Gastrocnemius medialis (tissue), 4 donors: ENCODE measurements around the gene PRPF40A.

Source experiments
- POLR2A ChIP-seq, 2 donors: fragments of 450-650 bp; IDR thresholded peaks; one replicate each; pipeline ENCODE4 v1.6.1; 2017; ENCODE audit warnings: antibody characterized with exemption in 2 of 2, mild to moderate bottlenecking in 2 of 2, moderate library complexity in 2 of 2
- TF ChIP-seq, protein P1 (sequence below), 5 experiments: fragments of 450-650 bp in 3 of 5; fragments of 200-600 bp in 2 of 5; sonication (generic) in 2 of 5; IDR thresholded peaks in 4 of 5; conservative IDR thresholded peaks in 1 of 5; 1 replicate in 4 of 5; 2 replicates in 1 of 5; pipeline ENCODE4 v1.5.1; 2016 to 2019; ENCODE audit warnings: antibody characterized with exemption in 5 of 5, mild to moderate bottlenecking in 3 of 5, moderate library complexity in 3 of 5

DNA sequence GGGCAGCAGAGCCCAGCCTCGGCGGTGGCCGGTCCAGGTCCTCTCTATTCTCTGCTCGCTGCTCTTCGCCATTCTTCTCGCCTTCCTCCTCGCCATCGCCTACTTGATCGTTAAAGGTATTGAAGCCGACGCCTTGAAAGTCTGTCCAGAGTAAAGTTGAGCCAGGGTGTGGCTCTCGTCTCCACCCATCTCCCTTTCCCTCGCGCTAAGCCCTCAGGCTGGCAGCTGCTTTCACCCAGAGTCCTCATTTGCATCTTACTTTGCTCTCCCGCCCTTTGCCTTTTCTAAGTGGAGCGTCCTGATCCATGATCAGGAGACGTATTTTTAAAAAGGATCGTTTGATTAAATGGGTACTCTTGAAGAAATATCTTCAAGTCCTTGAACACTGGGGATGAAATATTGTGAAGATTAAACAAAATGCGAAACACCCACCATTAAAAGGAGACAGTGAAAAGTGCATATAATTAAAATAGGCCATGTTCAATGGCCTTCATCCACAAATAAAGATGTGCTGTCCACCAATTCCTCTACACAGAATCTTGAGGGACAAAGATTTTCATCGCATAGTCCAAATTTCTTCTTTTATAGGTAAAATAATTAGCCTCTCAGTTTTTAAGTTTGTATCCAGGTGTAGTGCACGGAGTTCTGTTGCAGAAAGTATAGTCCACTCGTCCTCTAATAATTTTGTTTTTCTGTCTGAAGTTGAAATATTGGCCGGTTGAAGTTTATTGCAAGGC is 1.8 kb upstream of the PRPF40A start:
- TF ChIP-seq POLR2A (IDR thresholded peaks at IDR 0.05), result no peak
- TF ChIP-seq, protein P1, sequence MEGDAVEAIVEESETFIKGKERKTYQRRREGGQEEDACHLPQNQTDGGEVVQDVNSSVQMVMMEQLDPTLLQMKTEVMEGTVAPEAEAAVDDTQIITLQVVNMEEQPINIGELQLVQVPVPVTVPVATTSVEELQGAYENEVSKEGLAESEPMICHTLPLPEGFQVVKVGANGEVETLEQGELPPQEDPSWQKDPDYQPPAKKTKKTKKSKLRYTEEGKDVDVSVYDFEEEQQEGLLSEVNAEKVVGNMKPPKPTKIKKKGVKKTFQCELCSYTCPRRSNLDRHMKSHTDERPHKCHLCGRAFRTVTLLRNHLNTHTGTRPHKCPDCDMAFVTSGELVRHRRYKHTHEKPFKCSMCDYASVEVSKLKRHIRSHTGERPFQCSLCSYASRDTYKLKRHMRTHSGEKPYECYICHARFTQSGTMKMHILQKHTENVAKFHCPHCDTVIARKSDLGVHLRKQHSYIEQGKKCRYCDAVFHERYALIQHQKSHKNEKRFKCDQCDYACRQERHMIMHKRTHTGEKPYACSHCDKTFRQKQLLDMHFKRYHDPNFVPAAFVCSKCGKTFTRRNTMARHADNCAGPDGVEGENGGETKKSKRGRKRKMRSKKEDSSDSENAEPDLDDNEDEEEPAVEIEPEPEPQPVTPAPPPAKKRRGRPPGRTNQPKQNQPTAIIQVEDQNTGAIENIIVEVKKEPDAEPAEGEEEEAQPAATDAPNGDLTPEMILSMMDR (IDR thresholded peaks at IDR 0.05 in 4 of 5, conservative IDR thresholded peaks at IDR 0.05 in 1 of 5), result no peak
